ENCODE measurements around the gene STARD9. TPM values are rescaled to one million over a fixed set of nuclear protein-coding genes. Genes with fewer than 3 reads are reported as not detected.

STARD9 gene
- polyA plus RNA-seq, 1 of the 3 experiments (the other 2 are of a cell fraction): 2.1 TPM

DNA sequence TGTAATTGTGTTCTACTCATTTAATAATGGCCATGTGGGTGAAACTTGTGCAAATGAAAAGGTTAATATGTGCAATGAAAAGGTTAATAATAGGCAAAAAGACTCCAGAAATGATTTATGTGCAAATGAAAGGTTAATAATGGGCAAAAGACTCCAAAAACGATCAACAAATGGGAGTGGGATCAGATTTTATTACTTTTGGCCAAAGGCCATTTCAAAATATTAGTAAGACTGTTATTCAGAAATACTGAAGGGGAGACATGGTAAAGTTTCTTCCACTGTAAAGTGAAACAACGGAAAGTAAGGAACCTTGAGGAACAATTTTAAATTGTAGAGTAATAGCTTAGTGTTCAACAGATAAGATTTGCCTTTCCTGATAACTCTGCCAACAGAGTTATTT is 40.7 kb downstream of the STARD9 start:
- no peaks in the 10 kb centered on the region for H3K79me2 ChIP-seq (ENCODE audit: insufficient read depth)
- peaks cover 0 to 5% of the 10 kb centered on the region in 2 experiments for H3K36me3 ChIP-seq (replicated peaks in 1 of 2; ENCODE audit: control insufficient read depth in 1 of 2, insufficient read depth in 2 of 2, low read length in 1 of 2)
- no peak for TF ChIP-seq EZH2phosphoT487 (IDR thresholded peaks at IDR 0.05; ENCODE audit: borderline replicate concordance, low read depth)
- TF ChIP-seq, protein P1, sequence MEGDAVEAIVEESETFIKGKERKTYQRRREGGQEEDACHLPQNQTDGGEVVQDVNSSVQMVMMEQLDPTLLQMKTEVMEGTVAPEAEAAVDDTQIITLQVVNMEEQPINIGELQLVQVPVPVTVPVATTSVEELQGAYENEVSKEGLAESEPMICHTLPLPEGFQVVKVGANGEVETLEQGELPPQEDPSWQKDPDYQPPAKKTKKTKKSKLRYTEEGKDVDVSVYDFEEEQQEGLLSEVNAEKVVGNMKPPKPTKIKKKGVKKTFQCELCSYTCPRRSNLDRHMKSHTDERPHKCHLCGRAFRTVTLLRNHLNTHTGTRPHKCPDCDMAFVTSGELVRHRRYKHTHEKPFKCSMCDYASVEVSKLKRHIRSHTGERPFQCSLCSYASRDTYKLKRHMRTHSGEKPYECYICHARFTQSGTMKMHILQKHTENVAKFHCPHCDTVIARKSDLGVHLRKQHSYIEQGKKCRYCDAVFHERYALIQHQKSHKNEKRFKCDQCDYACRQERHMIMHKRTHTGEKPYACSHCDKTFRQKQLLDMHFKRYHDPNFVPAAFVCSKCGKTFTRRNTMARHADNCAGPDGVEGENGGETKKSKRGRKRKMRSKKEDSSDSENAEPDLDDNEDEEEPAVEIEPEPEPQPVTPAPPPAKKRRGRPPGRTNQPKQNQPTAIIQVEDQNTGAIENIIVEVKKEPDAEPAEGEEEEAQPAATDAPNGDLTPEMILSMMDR (IDR thresholded peaks at IDR 0.05): no peak
- WGBS (ENCODE audit: low lambda C conversion rate): 68% methylated on average over 2 of the region's 2 CpGs
- no peak overlapping the region for H2AFZ ChIP-seq (ENCODE audit: low read depth)
- H3K9me2 ChIP-seq: no peaks in the 10 kb centered on the region
- no peak overlapping the region for H3K27ac ChIP-seq (ENCODE audit: low read depth in 2 of 2, low read length in 1 of 2)
- H3K4me3 ChIP-seq (ENCODE audit: low read depth in 2 of 2, low read length in 1 of 2): no peak overlapping the region
- no peaks in the 10 kb centered on the region for H3K27me3 ChIP-seq (ENCODE audit: insufficient read depth)
- DNase-seq: no peak
- H4K20me1 ChIP-seq (ENCODE audit: insufficient read depth): no peaks in the 10 kb centered on the region
- no peak overlapping the region for H3K4me2 ChIP-seq
- CTCF ChIA-PET: interaction anchor here (0.6 to 1.1 kb wide), 2 partner anchors 24 to 68 kb away, joined by 3 to 4 read pairs; partner anchors contain the start of gene LRRC57
- H3K9ac ChIP-seq: no peak overlapping the region
- no peaks in the 10 kb centered on the region for H3K4me1 ChIP-seq (ENCODE audit: control insufficient read depth in 1 of 2, insufficient read depth in 2 of 2, low read depth in 1 of 2, low read length in 1 of 2)
- no peaks in the 10 kb centered on the region for H3F3A ChIP-seq (replicated peaks; ENCODE audit: insufficient read depth)
- no peaks in the 10 kb centered on the region for H3K9me3 ChIP-seq
- POLR2A ChIA-PET: interaction anchor here (1.0 kb wide), 1 partner anchor 9 kb away, joined by 3 read pairs; no protein-coding TSS in a partner anchor

DNA sequence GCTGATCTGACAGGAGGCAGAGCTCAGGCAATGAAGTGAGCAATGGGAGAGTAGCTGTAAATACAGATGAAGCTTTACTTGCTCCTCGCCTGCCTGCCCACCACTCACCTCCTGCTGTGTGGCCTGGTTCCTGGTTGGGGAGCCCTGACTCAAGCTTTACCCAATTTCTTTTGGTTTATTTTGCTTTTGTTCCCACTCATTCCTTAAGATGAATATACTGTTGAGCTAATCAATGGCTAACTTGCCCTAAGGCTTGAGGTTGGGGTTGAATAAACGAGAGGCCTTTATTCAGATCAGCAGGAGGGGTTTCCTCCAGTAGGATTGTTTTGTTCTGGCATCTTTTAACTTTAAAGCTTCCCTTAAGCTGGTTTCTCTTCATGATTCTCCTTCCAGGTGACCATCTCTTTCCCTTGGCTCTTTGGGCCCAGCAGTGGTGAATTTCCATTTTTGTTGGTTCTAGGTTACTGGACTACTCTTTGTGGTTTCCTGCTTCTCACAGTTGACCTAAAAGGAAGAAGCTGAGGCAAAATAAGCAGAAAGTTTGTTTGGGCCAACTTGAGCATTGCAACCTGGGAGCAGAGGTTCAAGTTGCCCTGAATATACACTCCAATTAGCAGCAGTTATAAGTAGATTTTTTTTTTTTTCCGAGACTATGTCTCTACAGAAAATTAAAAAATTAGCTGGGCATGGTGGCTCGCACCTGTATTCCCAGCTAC is 44.4 kb downstream of the STARD9 start:
- ChIA-PET CTCF (interaction anchor here (0.6 kb wide), 1 partner anchor 1455 kb away, joined by 3 read pairs; no protein-coding TSS in a partner anchor), POLR2A (no interaction called here)
- DNase-seq: no peak
- H3F3A ChIP-seq (replicated peaks; ENCODE audit: insufficient read depth): no peaks in the 10 kb centered on the region
- WGBS (ENCODE audit: low lambda C conversion rate): 93% methylated on average over 4 of the region's 4 CpGs
- H3K79me2 ChIP-seq (ENCODE audit: insufficient read depth): no peaks in the 10 kb centered on the region
- H3K36me3 ChIP-seq (replicated peaks in 1 of 2; ENCODE audit: control insufficient read depth in 1 of 2, insufficient read depth in 2 of 2, low read length in 1 of 2): peaks cover 0 to 5% of the 10 kb centered on the region in 2 experiments
- H2AFZ ChIP-seq (ENCODE audit: low read depth): no peak overlapping the region
- H3K9me2 ChIP-seq: no peaks in the 10 kb centered on the region
- TF ChIP-seq TAF1 (IDR thresholded peaks at IDR 0.05; ENCODE audit: borderline replicate concordance, low read depth, low read length) (no peak), ELF1 (IDR thresholded peaks at IDR 0.05) (no peak), FOXM1 (IDR thresholded peaks at IDR 0.05; ENCODE audit: low read depth) (no peak), SIN3A (IDR thresholded peaks at IDR 0.05; ENCODE audit: borderline replicate concordance, low read depth, low read length) (no peak), RCOR1 (IDR thresholded peaks at IDR 0.05; ENCODE audit: low read length) (no peak), TCF12 (IDR thresholded peaks at IDR 0.05) (no peak), RXRA (IDR thresholded peaks at IDR 0.05; ENCODE audit: borderline replicate concordance, low read depth) (no peak), CHD2 (IDR thresholded peaks at IDR 0.05; ENCODE audit: low read length, partially characterized antibody) (no peak), POLR2AphosphoS5 (IDR thresholded peaks at IDR 0.05; ENCODE audit: low read depth, low read length) (no peak), SMC3 (IDR thresholded peaks at IDR 0.05; ENCODE audit: low read depth, low read length) (no peak)
- TF ChIP-seq, protein P1 (IDR thresholded peaks at IDR 0.05): no peak
- TF ChIP-seq, protein P2, sequence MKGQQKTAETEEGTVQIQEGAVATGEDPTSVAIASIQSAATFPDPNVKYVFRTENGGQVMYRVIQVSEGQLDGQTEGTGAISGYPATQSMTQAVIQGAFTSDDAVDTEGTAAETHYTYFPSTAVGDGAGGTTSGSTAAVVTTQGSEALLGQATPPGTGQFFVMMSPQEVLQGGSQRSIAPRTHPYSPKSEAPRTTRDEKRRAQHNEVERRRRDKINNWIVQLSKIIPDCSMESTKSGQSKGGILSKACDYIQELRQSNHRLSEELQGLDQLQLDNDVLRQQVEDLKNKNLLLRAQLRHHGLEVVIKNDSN (IDR thresholded peaks at IDR 0.05; ENCODE audit: borderline replicate concordance, low read depth): no peak
- TF ChIP-seq, protein P3, sequence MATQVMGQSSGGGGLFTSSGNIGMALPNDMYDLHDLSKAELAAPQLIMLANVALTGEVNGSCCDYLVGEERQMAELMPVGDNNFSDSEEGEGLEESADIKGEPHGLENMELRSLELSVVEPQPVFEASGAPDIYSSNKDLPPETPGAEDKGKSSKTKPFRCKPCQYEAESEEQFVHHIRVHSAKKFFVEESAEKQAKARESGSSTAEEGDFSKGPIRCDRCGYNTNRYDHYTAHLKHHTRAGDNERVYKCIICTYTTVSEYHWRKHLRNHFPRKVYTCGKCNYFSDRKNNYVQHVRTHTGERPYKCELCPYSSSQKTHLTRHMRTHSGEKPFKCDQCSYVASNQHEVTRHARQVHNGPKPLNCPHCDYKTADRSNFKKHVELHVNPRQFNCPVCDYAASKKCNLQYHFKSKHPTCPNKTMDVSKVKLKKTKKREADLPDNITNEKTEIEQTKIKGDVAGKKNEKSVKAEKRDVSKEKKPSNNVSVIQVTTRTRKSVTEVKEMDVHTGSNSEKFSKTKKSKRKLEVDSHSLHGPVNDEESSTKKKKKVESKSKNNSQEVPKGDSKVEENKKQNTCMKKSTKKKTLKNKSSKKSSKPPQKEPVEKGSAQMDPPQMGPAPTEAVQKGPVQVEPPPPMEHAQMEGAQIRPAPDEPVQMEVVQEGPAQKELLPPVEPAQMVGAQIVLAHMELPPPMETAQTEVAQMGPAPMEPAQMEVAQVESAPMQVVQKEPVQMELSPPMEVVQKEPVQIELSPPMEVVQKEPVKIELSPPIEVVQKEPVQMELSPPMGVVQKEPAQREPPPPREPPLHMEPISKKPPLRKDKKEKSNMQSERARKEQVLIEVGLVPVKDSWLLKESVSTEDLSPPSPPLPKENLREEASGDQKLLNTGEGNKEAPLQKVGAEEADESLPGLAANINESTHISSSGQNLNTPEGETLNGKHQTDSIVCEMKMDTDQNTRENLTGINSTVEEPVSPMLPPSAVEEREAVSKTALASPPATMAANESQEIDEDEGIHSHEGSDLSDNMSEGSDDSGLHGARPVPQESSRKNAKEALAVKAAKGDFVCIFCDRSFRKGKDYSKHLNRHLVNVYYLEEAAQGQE (IDR thresholded peaks at IDR 0.05; ENCODE audit: low read depth, low read length): no peak
- H3K4me1 ChIP-seq (ENCODE audit: control insufficient read depth in 1 of 2, insufficient read depth in 2 of 2, low read depth in 1 of 2, low read length in 1 of 2): no peaks in the 10 kb centered on the region
- H3K9me3 ChIP-seq: no peaks in the 10 kb centered on the region
- no peak overlapping the region for H3K4me3 ChIP-seq (ENCODE audit: low read depth in 2 of 2, low read length in 1 of 2)
- H3K27ac ChIP-seq (ENCODE audit: low read depth in 2 of 2, low read length in 1 of 2): no peak overlapping the region
- H3K4me2 ChIP-seq: no peak overlapping the region
- no peak overlapping the region for H3K9ac ChIP-seq
- H3K27me3 ChIP-seq (ENCODE audit: insufficient read depth): no peaks in the 10 kb centered on the region
- H4K20me1 ChIP-seq (ENCODE audit: insufficient read depth): 0 out of 2 replicates have a peak, but pooled peaks cover 2% of the 10 kb centered on the region
